NOMO-1 treated with DMSO at 0.1 percent for 48 hours (cell line): ENCODE measurements around the gene C7orf33.
"Not testable (repeated sequence)": the region's sequence is repeated elsewhere in the genome, so short reads cannot be mapped to it uniquely, and the experiment has no call there.

Source experiments
- DNase-seq: peaks from one replicate; lab custom pipeline; 2025; ENCODE audit not compliant: unreplicated experiment; lab: John Stamatoyannopoulos, UW

The C7orf33 gene, protein sequence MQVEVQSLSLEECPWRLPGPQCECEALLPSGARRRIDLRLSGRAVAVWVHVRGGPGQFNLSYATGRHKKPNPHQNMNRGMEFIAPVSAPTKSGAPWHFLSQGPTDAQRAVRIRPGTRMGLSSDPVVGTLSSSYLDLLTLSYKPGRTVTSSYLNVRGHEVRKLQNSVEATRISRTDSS

DNA sequence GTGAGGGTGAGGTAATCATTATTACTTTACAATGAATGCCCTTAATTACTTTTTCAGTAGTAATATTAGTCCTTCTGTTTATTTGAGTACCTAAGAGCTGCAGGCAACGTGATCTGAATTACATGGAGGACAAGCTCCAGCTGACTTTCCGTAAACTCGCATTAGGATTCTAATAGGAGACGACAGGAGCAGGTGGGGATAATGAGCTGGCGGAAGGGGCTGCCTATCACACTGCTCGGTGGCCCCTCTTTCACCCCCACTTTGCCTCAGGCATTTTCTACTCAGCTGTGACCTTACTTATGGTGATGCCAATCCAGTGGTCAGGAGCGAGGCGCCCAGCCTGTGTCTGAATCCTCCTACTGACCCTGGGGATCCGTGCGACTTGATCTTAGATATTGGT lies at the start of gene C7orf33:
Gene C7orf33 (plus strand): TSS at position 296 of the 400 bp plus-strand sequence. CDS start 160 bp downstream, outside the sequence.
- DNase-seq, result no peak

DNA sequence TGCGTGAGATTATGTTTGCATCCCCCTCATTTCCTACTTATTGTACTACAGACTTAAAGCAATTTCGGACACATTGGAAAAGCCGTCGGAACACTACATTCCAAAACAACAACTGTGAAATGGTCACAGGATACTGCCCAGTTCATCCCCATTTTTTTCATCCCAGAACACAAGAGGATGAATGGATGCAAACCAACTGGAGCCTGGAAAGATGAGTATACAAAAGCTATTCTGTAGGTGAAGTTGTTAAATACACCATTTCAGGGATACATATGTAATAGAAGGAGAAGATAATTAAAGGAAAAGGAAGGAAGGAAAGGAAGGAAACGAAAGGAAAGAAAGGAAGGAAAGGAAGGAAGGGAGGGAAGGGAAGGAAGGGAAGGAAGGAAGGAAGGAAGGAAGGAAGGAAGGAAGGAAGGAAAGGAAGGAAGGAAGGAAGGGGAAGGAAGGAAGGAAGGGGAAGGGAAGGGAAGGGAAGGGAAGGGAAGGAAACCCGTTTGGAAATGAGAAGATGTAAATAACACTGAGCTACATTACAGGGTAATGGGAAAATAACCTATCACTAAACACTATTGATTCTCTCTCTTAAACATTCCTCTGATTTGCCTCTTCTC lies 48.6 kb upstream of the C7orf33 start:
- DNase-seq, result no peak

DNA sequence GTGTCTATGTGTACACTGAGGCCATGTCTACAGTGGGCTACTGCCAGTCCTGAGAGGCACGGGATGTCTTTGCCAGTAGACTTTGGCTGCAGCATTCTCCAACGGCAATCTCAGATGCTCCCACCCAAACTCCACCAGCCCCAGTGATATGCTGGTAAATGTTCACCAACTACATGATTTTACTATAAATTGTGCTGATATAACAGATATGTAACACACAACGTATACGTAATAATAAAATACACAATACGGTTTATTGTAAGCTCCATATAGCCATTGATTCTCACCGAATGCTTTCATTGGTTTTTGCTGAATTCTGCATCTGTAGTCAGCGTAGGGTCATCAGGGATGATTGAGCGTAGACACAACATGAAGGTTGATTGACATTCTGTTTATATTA lies 47.3 kb upstream of the C7orf33 start:
- no peak for DNase-seq

DNA sequence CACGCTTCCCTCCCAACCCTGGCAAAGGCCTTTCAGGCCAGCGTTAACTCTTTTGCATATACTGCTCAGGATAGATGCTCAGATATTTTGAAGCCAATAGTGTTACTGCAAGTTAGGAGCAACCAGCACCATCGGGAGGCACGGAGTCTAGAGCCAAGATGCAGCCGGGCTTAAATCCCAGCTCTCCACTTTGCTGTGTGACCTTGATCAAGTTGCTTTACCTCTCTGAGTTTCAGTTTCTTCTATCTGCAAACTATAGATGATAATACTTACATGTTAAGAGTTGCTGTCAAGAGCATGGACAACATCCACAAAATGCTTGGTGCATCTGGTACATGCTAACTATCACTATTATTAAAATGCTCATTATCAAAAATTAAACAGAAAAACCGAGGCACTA lies 45.4 kb upstream of the C7orf33 start:
- DNase-seq, result no peak

DNA sequence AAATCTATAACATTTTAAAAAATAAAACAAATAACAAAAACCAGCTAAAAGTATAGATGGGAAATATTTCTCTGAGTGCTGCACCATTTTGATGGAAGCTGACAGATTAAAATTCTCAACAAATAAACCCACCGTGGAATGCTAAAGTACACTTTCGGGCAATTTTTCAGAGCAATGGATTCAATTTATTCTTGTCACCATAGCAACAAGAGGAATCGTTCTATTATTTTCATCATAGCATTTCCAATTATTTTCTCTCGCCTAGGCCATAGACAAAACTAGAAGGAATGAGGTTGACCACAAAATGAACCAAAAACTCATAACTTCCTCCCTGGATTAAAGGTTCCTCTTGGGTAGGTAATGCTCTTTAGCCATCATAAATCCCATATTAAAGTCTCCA lies 44.6 kb upstream of the C7orf33 start:
- no peak for DNase-seq

DNA sequence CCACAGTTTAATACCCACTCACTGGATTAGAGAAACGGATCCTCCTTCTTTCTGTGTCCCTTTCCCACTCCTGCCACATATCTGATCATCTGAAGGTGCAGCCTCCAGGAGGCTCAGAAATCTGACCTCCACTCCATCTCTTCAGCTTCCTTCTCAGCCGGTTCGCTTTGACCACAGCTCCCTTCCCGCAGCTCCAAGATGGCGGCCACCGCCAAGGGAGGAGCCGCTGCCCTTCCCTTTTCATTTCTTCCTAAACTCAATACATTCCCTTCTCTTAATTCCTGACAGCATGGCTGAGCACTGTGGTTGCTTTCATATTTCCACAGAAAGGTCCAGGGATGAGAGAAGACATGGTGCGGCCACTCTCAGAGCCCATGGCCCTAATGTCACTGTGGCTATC lies 43.7 kb upstream of the C7orf33 start:
- DNase-seq, result no peak

DNA sequence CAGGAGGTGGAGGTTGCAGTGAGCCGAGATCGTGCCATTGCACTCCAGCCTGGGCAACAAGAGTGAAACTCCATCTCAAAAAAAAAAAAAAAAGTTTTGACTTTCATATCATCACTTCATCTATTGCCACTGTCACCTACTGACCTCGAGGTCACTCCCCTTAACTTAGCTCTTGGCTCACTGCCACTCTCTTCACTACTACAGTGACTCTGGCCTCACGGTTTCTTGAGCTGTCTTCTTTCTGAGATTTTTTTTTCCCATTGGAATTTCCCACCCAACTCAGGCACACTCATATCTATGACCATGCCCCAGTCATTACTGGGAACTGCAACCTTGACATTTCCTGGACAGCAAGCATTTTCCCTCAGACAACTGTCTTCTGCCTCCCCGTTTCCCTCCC lies 42.6 kb upstream of the C7orf33 start:
- DNase-seq, result no peak

DNA sequence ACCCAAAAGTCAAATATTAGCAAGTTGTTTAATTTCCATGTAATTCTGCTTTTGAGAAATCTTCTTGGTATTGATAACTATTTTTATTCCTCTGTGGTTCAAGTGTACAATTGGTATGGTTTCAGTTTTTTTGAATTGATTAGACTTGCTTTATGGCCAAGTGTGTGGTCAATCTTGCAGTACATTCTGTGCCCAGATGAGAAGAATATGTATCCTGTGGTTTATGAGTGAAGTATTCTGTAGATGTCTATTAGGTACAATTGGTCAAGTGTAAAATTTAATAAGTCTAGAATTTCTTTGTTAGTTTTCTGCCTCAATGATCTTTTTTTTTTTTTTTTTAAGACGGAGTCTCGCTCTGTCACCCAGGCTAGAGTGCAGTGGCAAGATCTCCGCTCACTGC lies 36.6 kb upstream of the C7orf33 start:
- no peak for DNase-seq

DNA sequence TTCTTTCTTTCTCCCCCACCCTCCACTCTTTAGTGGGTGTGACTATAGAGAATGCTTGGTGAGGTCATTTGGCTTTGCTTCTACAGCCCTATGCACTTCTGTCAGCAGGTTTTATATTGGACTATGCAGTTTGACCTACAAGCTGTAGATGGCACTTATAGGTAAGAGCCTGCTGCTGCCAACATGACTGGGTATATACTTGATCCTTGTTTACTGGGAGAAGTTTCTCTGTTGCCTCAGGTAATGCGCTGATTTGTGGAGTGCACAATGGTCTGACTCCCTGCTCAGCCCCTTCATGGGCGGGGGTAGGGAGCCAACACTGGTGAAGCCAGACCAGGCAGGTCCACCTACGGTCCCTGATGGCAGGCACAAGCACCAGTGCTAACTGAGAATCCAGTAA lies 33.7 kb upstream of the C7orf33 start:
- DNase-seq, result no peak

DNA sequence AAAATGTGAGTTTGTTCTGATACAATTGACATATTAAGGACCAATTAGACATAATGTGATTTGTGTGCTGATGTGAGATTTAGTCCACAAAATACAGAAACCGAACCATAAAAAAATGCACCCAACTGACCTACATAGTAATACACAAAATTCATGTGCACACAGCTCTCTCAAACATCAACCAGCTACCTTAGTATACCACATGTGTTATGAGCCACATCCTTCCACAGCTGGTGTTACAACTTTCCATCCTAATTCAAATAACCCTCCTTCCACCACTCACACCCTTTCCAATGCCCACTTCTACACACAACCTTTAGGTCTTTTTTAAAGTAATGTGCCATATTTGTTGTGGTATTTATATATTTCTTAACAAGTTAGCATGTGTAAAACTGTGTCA lies 31.7 kb upstream of the C7orf33 start:
- DNase-seq, result no peak

DNA sequence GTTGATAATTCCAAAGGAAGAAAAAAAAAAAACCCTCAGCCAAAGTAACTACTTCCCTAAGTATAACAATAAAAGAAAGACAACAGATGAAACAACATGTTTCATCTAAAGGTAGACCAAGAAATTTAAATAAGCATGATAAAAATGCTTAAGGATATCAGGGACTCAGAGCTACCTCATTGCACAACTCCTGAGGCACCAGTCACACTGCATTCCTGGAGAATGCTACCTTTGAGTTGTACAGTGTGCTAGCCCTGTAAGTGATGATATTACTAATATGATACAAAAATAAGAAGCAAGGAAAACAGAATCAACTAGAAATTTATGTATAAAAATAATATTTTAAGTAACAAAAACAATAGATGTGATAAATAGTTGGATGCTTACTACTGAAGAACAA lies 29.5 kb upstream of the C7orf33 start:
- DNase-seq, result no peak

DNA sequence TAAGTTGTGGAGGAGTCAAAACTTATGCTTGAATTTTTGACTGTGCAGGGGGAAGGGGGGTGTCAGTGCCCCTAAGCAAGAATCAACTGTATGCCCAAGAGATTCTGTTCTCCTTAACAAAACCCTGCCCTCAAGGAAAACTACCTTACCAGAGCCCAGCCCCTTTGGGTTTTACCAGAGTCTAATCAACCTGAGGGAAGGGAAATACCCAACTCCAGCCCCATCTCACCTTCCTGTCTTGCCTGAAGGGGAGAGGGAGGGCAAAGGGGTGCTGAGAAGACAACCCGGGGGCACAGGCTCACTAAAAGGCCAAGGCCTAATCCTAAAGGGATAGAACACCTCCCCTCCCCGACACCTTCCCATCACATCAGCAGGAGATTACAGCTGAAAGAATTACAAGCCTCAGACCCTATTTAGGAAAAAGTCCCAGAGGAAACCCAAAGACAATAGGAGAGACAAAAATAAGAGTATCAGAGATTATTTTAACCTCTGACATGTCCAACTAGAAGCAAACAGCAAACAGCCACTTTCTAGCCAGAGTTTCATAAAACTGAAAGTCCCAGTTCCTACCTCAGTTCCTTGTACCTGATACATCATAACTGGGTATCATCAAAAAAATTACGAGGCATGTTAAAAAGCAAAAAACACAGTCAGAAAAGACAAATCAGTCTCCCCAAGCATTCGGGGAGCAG lies 26.8 kb upstream of the C7orf33 start:
- no peak for DNase-seq

DNA sequence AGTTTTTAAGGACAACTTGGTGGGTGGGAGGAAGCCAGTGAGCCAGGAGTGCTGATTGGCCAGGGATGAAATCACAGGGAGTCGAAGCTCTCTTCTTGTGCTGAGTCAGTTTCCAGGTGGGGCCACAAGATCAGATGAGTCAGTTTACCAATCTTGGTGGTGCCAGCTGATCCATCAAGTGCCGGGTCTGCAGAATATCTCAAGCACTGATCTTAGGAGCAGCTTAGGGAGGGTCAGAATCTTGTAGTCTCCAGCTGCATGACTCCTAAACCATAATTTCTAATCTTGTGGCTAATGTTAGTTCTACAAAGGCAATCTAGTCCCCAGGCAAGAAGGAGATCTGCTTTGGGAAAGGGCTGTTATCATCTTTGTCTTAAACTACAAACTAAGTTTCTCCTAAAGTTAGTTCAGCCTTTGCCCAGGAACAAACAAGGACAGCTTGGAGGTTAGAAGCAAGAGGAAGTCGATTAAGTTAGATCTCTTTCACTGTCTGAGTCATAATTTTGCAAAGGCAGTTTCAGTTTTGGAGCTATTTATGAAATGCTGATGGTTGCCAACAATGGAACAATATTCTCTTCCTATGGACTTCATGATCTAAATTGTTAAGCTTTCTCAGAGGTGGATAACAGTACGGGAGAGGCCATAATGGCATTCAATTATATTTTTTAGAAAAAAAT lies 26.2 kb upstream of the C7orf33 start:
- peak; percentile 69 for DNase-seq

DNA sequence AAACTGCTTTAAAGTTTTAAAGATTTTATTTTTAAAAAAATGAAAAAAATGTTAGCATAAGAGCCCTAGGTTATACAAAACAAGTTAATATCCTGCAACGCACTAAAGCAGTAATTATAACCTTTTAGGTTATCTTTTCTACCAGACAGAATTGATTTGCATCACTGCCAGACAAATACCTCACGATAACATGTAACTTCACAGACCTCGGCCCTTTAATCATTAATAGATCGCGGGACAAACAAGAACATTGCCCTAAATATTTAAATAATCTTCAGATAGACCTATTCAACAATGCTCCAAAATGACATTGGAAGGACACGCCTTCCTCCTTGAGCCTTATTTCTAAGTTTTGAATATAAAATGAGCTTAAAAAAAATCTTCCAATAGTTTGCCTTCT lies 23.8 kb upstream of the C7orf33 start:
- DNase-seq, result no peak

DNA sequence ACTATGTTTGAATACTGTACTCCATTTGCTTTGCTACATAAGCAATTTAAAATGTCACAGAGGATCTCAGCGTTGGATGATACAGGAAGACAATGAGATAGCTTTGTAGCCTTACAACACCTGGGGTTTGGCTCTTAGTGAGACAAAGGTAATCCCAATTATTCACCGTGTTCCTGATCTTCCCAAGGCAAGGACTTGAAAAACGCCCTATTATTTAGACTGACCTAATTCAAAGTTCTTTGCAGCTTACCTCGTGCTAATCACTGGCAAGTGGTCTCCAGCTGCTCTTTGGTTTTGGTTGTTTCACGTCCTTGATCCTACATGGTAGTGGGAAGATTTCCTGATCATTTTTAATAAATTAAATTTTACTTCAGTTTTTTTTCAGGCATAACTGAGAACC lies 23.0 kb upstream of the C7orf33 start:
- no peak for DNase-seq

DNA sequence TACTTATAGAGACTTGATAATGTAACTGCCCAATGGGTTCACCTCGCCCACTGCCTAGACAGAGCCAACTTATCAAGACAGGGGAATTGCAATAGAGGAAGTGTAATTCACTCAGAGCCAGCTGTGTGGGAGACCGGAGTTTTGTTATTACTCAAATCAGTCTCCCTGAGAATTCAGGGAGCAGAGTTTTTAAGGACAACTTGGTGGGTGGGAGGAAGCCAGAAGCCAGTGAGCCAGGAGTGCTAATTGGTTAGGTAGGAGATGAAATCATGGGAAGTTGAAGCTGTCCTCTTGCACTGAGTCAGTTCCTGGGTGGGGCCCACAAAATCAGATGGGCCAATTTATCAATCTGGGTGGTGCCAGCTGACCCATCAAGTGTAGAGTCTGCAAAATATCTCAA lies 20.1 kb upstream of the C7orf33 start:
- DNase-seq, result no peak

DNA sequence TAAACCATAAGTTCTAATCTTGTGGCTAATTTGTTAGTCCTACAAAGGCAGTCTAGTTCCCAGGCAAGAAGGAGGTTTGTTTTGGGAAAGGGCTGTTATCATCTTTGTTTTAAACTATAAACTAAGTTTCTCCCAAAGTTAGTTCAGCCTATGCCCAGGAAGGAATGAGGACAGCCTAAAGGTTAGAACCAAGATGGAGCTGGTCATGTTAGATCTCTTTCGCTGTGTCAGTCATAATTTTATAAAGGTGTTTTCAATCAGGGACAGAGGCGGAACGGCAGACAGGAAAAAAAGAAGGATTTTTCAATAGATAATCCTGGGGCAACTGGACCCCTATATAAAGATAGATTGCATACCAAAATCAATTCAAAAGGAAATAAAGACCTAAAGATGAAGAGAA lies 19.6 kb upstream of the C7orf33 start:
- not testable (repeated sequence) for DNase-seq

DNA sequence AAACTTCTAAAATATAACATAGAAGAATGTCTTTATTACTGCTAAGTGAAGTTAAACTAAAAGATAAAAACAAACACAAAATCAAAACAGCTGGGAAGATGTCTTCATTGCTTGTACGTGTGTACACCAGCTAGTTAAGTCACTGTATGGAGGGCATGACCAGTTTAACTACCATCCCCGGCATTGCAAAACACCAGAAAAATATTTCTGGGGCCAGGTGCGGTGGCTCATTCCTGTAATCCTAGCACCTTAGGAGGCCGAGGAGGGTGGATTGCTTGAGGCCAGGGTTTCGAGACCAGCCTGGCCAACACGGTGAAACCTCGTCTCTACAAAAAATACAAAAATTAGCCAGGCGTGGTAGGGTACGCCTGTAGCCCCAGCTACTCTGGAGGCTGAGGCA lies 19.2 kb upstream of the C7orf33 start:
- no peak for DNase-seq

DNA sequence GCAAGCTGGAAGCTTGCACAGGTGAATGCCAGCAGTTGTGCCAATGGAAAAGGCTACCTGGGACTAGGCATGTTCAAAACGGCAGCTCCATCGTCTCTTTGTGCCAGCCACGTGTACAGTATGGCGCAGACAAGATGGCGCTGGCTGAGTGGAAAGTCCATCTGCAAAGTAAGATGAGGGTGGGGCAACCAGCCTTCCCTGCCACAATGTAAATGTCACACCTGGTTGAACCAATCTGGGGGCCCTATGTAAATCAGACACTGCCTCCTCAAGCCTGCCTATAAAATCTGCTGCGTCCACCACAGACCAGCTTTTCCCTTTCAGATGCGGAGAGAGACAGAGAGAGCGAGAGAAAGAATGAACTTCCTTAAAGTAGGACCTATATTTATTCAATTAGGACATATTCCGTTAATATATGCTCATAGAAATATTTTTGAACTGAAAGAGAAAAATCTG lies 18.5 kb upstream of the C7orf33 start:
- no peak for DNase-seq

DNA sequence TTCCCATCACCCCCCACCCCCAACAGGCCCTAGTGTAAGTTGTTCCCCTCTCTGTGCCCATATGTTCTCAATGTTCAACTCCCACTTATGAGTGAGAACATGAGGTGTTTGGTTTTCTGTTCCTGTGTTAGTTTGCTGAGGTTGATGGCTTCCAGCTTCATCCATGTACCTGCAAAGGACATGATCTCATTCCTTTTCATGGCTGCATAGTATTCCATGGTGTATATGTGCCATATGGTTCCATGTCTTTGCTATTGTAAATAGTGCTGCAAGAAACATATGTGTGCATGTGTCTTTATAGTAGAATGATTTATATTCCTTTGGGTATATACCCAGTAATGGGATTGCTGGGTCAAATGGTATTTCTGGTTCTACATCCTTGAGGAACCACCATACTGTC lies 17.0 kb upstream of the C7orf33 start:
- not testable (repeated sequence) for DNase-seq

DNA sequence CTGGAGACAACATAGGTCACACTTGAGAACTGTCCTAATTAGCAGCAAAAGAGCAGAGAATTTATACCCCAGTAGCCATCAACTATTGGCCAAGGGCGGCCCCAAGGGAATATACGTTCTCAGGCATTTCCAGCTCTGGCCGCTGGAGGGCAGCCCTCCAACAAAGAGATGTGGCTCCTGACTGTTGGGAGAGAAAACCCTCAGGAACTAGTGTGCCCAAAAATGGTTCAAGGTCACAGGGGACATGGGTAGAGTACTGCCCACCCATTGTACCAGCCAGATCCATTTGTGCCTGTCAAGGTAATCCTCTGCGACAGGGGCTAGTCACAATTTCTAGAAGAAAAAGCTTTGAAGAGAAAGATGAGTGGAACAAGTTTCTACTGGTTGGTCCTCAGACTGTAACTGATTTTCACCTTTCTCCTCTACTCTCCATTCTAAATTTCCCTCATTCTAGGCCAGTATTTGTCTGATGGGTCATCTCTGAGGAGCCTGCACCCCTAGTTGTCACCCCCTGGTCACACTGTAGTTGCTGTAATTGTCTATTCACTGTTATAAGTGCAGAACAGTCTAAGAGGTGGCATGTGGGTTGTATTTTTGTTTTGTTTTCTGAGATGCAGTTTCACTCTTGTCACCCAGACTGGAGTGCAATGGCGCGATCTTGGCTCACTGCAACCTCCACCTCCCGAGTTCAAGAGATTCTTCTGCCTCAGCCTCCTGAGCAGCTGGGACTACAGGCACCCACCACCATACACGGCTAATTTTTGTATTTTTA lies 14.7 kb upstream of the C7orf33 start:
- DNase-seq, result peak; percentile 32
